Measurements from ENCODE around the gene LSM3.

LSM3 gene

GRCh38 chr3:14201940-14202684 is 23.5 kb downstream of the LSM3 start:
- DNase-seq: no peak

- DNase-seq: no peak
These were observed 24.4 kb downstream of the LSM3 start for GRCh38 chr3:14202874-14203520.

DNA sequence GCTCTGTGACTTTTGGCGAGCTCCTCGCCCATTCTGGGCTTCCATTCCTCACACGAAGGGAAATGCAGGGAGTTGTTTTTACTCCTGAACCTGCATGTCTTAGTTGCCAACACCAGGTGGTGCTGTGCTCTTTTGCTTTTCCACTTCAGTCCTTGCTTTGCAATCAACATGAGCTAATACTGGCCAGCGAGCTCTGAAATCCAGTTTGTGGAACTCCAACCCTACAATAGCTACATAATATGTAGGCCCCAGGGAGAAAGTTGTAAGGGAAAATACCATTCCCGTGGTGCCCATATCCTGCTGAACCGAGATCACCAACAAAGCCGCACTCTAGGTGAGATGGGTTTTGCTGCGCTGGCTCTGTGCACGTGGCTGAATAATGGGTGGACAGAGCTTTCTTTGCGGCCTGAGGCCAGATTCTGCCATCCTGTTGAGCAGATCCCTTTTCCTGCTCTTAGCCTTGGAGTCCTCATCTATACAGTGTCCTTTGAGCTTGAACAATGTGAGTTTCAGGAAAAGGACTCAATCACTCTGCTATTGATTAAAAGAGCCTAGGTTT is 25.0 kb downstream of the LSM3 start:
- DNase-seq: peak; percentile 51

DNA sequence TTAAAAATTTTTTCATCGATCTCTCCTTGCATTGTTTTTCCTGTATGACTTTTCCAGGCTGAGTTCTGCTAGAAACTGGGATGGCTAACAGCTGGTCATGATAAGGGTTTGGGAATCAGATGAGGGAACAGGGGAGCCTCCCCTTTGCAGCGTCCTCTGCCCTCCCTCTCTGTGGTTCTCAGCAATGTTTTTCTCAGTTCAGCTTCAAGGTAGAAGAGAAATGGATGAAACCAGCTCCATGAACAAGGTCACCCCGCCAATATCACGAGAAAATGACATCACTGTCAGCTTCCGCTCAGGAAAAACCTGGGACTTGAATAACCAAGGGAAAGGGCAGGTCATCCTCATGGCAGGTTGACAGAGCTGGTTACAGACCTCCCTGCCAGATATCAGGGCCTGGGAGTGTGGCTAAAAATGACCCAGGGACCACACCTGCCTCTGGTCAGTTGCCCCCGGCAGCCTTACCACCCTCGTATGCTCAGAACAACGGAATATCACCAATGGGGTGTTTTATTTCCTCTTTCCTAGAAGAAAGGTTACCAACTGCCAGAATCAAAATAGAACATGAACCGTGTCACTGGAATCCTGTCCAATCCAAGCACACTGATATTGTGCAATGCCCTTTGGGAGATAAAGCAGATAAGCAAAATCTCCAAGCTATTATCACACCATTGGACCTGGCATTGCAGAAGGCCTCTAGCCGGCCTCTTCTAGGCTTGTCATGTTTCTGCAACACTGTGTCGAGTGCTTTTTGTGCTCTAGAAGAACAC is 26.1 kb downstream of the LSM3 start:
- no peak for DNase-seq

DNA sequence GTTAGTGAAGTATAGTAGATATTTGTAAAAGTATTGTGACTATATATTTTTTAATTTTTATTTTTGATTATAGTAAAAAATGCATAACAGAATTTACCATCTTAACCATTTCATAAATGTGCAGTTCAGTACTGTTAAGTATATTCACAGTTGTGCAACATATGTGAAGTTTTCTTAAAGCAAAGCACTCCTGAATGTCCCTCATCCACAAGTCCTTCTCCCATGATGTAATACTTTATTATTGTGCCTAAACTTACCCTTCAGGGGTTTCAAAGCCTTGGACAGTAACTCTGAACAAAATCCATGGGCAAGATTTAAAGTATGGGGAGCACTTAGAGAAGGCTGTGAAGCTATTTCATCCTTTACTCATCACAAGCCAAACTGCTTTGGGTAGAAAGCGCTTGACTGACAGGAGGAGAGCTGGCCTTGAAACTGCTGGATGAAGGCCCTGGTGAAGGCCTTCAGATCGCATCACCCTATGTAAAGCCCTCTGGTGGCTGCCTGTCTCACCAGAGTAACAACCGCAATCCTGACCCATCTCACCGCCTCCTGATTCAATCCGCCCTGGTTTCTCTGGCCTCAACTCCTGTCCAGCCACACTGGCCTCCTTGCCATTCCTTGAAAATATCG is 28.0 kb downstream of the LSM3 start:
- DNase-seq: no peak

- DNase-seq: no peak
These were observed 29.6 kb downstream of the LSM3 start for GRCh38 chr3:14208168-14208567.

DNA sequence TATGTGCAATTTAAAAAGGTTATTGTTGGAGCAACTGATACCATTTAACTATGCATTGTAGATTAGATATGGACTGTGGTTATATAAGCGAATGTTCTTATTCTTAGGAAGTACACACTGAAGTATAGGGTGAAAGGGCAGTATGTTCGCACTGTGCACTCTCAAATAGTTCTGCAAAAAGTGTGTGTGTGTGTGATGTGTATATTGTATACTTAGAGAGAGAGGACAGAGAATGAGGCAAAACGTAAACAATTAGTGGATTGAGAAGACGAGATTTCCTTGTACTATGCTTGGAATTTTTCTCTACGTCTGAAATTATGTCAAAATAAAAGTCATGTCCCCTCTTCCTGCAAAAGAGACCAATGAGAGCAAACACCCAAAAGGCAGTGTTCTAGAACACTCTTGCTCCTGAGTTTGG is 30.4 kb downstream of the LSM3 start:
- no peak for DNase-seq

DNA sequence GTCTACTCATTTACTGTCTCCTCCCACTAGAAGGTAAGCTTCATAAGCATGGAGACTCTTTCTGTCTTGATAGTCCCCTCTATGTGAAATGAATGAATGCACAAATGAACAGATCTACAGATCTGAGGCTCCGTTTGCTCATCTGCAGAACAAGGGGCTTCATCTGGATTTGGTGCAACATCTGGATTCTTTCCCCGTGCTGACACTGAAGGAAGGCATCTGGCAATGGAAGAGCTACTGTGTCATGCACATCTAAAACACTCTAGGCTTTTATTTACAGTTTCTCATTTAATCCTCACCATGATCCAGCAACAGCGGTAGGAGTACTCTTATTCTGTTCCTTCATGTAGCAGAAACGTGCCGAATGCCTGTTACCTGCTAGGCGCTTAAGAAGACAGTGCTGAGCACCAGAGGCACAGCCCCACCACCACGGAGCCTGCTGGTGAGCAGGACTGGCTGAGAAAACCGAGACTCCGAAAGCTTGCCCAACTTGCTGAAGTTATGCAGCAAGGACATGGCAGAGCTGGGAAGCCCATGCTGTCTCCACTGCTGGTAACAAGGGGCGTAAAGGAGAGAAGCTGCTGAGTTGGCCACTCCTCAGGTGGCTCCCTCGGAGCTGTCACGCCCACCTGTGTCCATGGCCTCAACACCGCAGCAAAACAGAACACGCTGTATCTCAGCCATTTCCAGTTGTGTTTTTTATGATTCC is 31.1 kb downstream of the LSM3 start:
- DNase-seq: no peak

DNA sequence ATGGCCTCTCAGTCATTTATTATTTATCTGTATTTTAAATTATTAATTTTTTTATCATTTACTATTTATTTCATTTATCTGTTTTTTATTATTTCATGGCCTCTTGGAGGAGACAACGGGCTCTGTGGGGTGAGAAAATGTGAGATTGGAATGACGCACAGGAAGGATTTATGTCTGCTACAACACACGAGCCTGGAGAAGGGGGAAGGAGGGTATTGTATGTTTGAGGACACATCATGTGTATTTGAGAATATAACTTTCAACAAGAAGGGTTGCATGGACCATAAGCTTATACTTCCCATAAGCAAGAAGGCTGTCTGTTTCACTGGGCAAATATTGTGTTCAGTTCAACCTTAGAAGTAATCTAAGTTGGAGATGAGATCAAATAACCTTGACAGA is 31.7 kb downstream of the LSM3 start:
- DNase-seq: no peak

- DNase-seq: no peak
These were observed 32.4 kb downstream of the LSM3 start for GRCh38 chr3:14210843-14211594.

- DNase-seq: no peak
These were observed 33.0 kb downstream of the LSM3 start for GRCh38 chr3:14211621-14212020.

DNA sequence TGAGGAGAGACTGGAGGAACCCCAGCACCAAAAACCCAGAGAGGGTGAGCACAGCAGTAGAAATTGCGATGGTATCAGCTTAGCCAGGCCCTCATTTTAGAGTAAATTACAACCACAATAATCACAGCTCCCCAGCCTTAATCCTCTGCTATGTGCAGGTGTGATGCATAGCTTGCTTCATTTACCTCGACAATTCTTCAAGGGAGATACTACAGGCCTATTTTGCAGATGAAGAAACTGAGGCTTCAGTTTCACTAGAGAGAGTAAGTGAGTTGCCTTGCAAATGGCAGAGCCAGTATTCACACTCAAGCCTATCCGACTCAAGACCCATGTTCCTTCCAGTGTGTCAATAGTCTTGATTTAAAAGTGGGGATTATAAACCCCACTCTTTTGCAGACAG is 33.4 kb downstream of the LSM3 start:
- DNase-seq: no peak

DNA sequence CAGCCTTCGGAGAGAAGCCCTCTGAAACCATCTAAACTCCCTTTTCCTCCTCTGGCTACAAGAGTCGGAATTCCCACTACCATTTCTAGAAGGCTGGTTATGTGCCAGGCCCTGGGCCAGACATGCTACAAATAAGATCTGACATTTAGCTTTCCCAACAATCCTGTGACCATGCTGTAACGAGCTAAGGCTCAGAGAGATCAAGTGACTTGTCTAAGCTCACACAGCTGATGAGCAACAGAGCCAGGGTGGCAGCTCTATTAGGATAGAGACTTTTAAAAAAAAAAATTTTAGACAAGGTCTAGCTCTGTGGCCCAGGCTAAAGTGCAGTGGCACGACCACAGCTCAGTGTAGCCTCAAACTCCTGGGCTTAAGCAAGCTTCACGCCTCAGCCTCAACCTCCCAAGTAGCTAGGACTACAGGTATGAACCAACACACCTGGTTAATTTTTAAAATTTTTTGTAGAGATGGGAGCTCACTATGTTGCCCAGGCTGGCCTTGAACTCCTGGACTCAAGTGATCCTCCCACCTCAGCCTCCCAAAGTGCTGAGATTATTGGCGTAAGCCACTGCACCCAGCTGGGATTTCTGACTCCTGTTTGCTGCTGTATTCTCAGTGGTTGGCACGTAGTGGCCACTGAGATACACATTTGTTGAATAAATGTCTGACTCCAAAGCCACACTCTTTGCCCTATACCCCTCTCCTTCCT is 34.6 kb downstream of the LSM3 start:
- DNase-seq: no peak

DNA sequence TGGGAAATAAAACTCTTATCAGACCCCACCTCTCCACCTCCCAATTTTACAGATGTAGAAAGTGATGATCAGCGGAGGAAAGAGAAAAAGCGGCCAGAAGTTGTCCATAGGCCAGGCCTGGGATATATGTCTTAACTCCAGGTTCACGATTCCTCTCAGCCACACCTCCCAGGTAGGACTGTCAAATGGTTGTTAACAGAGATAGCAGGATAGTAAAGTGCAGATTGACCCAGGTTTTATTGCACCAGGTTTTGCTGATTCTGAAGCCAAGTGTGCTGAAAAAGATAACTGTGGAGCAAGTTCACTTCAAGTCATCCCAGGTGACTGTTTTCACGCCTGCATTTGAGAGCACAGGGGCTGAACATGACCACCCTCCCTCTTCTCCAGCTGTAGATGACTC is 36.1 kb downstream of the LSM3 start:
- DNase-seq: no peak

- DNase-seq: no peak
These were observed 37.8 kb downstream of the LSM3 start for GRCh38 chr3:14216257-14217048.

DNA sequence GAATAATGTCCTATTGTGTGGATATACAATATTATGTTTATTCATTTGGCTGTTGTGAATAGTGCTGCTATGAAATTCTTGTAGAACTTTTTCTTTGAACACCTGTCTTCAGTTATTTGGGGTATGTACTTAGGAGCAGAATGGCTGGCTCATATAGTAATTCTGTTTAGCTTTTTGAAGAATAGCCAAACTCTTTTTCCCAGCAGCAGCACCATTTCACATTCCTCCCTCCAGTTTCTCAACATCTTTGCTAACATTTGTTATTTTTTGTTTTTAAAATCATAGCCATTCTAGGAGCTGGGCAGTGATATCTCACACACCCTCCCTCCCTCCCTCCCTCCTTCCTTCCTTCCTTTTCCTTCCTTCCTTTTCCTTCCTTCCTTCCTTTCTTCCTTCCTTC is 39.7 kb downstream of the LSM3 start:
- DNase-seq: no peak

GRCh38 chr3:14220933-14221332 is 42.3 kb downstream of the LSM3 start:
- DNase-seq: no peak

GRCh38 chr3:14221902-14222301 is 43.3 kb downstream of the LSM3 start:
- DNase-seq: no peak

GRCh38 chr3:14222457-14222856 is 43.8 kb downstream of the LSM3 start:
- no peak for DNase-seq

GRCh38 chr3:14222900-14223594 is 44.4 kb downstream of the LSM3 start:
- no peak for DNase-seq
